KOPT-K1 (cell line): Measurements from ENCODE around the gene PPL.

Experiments used
- H3K27ac ChIP-seq: fragments of 200-600 bp; sonication (generic); 2 replicates; pipeline ENCODE4 v1.5.1; 2016; ENCODE audit warnings: antibody characterized with exemption, mild to moderate bottlenecking, low read depth, low read length; ENCODE audit not compliant: poor library complexity, severe bottlenecking
- H3K36me3 ChIP-seq: fragments of 200-600 bp; sonication (generic); 2 replicates; pipeline ENCODE4 v1.5.1; 2017; ENCODE audit warnings: antibody characterized with exemption, mild to moderate bottlenecking, low read length, moderate library complexity; ENCODE audit not compliant: insufficient read depth
- H3K9me3 ChIP-seq: fragments of 200-600 bp; sonication (generic); 2 replicates; pipeline ENCODE4 v1.5.1; 2017; ENCODE audit warnings: antibody characterized with exemption, low read length, mild to moderate bottlenecking; ENCODE audit not compliant: insufficient read depth, poor library complexity, severe bottlenecking

The PPL gene

DNA sequence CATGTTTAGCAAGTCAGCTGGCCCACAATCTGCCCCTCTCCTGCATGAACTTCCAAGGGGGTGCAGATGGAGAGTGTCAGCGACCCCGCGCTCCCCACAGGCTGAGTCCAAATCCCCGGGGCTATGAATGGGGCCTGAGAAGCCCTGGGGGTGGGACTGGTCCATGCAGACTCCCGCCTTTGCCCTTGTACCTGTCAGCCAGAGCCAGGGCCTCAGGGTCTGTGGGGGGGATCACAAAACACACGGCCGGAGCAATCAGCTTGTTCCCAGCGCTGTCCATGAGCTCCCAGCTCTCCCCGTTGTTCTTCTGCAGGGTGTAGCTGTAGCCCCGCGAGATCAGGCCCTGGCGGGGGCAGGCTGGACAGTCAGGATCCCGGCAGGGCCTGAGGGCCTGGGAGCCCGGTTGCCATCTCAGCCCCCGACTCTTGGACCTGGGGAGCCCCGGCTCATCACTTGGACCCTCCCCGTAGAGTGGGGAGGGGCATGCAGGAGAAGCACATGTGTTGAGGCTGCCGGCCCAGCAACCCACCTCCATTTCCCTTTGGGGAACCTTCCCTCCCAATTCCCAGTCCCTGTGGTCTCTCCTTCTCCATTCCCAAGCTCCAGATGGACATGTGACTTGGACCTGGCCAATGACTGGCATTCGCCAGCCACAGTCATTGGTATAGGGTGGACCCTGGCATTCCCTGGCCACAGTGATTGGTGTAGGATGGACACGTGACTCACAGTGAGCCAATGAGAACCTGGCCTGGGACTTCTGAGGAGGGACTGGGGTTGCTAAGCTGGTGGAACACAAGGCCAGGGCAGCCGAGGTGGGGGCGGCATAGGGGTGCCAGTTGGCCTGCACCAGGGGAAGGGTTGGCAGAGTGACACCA is 42.4 kb downstream of the PPL start:
- Histone ChIP-seq H3K36me3 (0 out of 2 replicates have a peak, but pooled peaks cover 7% of the 10 kb centered on the region), H3K27ac (no peak overlapping the region), H3K9me3 (peaks cover 3% of the 10 kb centered on the region)

DNA sequence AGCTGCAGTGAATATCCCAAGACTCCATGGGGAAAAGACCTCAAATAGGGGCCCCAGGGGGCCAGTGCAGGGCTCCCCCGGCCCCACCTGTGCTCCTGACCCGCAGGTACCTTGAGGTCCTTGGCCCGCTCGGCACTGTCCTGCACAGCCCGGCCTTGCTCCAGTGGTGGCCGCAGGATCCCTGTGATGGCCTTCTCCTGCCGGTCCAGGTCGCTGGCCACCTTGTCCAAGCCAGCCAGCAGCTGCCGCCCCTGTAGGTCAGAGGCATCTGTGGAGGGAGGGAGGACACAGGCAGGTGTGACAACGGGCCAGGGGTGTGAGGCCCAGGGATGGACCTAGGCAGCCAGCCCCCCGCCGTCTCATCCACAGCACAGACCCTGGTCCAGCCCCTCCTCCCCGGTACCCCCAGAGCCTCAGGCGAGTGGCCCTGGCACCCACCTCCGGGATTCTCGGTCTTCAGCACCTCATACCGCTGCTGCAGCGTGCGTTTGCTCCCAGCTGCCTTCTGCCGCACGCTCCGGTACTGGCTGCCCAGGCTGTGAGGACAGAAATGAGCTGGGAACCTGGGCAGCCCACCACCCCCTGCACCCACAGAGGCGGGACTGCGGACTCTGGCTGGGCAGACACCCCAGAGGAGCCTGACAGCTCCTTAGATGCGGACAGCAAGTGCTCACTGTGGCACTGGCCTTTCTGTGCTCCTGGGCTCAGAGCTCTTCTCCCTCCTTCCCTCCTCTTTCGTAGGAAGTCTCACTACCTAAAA is 43.7 kb downstream of the PPL start:
- Histone ChIP-seq H3K27ac (no peak overlapping the region), H3K36me3 (0 out of 2 replicates have a peak, but pooled peaks cover 7% of the 10 kb centered on the region), H3K9me3 (peaks cover 1% of the 10 kb centered on the region)

DNA sequence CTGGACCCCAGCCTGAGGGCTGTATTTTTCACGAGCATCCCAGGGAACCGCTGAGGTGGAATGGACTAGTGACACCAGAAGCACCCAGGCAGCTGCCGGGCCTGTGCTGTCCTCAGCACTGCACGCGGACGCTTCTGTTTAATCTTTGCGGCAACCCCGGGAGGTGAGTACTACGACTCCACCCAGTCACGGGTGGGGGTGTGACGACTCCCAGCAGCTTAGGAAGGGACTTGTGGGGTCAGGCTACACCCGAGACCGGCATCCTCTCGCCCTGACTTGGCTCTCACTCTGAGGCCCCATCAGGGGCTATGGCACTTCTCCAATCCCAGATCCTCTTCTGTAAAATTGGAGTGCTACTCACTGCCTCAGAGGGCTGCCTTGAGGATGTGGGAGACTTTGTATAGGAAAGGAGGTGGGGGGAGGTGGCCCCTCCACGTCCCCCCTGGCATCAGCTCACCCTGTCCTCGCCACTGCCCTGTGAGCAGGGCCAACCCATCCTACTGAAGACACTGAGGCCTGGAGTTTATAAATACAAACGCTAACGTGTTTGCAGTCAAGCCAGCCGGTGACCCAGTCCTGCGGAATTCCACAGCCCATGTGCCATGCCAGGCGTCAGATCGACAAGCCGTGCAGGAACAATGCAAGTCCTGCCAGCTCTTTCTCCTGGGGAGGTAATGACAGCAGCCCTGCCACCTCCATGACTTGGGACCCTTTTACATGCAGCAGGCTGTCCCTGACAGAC is 44.4 kb downstream of the PPL start:
- Histone ChIP-seq H3K9me3 (no peaks in the 10 kb centered on the region), H3K36me3 (peaks cover 12% of the 10 kb centered on the region; the same call in 1 of the 2 replicates), H3K27ac (no peak overlapping the region)

DNA sequence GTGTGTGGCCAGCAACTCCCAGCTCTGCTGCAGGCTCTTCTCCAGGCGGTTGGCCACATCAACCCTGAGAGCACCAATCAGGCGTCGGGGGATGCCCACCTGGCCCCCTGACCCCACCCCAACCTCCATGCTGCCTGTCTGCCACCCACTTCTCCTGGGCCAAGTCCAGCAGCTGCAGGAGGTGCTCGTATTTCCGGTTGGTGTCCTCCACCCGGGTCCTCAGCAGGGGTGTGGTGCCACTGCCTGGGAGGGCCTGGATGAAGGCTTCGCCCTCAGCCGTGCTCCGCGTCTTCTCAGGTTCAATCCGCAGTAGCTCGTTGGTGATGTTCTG is 45.1 kb downstream of the PPL start:
- H3K36me3 ChIP-seq, result peaks cover 18% of the 10 kb centered on the region; the same call in 1 of the 2 replicates
- no peaks in the 10 kb centered on the region for H3K9me3 ChIP-seq
- H3K27ac ChIP-seq, result no peak overlapping the region

DNA sequence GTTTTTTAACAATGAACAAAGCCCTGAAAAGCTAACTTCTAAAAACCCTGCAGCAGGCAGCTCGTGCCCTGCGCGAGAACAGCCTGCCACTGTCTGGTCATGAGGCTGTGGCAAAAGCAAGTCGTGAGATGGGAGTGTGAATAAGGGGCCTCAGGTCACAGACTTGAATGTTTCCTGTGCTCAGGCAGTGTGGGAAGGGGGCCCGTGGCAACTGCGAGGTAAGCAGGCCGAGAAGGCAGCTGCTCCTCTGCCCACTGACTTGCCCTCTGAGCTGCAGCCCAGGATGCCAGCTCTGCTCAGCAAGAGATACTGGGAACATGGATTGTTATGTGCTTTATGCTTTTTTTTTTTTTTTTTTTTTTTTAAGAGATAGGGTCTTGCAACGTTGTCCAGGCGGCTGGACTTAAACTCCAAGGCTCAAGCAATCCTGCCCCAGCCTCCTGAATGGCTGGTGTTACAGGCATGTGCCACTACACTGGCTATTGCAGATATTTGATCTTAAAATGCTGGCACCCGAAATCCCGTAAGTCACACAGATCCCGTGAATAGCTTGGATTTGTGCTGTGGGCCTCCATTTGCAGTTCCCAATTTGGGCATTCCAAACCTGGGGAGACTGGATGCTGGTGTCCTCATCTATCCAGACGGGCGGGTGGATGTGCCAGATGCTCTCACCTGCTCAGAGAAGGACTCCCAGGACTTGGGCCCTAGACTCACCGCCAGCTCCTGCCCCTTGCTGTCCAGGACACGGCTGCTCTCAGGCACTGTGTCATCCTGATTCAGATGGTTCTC is 45.7 kb downstream of the PPL start:
- H3K36me3 ChIP-seq, result peaks cover 24% of the 10 kb centered on the region; the same call in 1 of the 2 replicates
- no peak overlapping the region for H3K27ac ChIP-seq

DNA sequence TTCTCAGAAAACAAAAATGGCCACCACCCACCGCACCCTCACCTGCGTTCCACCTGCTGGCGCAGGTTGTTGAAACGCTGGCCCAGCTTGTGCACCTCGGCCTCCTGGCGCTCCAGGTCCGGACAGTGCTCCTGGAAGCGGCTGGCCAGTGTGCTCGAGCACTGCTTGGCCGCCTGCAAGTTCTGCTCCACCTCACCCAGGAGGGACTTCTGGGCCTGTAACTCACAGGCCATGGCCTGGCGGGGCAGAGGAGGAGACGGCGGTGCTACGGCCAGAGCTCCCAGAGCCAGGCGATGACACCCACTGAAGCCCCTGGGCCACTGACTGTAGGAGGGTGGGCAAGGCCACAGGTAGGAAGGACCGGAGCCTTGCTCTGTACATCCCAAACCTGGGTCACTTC is 46.3 kb downstream of the PPL start:
- no peaks in the 10 kb centered on the region for H3K9me3 ChIP-seq
- H3K36me3 ChIP-seq, result peaks cover 30% of the 10 kb centered on the region
- no peak overlapping the region for H3K27ac ChIP-seq

More for the DNA sequence above, 45.7 kb downstream of the PPL start:
- H3K9me3 ChIP-seq, result no peaks in the 10 kb centered on the region

DNA sequence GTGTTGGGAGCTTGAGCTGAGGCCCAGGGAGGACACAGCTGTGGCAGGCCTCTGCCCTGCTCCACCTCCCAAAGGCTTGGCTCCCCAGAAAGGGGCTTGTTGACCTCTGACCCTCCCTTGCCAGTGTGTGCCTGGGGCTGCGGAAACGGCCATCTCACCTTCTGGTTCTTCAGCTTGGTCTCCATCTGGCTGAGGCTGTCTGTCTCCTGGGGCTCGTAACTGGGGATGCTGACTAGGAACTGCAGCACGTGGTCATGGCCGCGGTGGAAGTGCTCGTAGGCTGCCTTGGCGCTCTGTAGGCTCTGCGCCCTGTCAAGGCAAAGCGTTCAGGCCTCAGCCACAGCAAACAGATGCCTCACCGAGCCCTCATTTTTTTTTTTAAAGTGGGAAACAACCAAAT is 46.9 kb downstream of the PPL start:
- Histone ChIP-seq H3K9me3 (no peaks in the 10 kb centered on the region), H3K27ac (no peak overlapping the region), H3K36me3 (peaks cover 37% of the 10 kb centered on the region)

DNA sequence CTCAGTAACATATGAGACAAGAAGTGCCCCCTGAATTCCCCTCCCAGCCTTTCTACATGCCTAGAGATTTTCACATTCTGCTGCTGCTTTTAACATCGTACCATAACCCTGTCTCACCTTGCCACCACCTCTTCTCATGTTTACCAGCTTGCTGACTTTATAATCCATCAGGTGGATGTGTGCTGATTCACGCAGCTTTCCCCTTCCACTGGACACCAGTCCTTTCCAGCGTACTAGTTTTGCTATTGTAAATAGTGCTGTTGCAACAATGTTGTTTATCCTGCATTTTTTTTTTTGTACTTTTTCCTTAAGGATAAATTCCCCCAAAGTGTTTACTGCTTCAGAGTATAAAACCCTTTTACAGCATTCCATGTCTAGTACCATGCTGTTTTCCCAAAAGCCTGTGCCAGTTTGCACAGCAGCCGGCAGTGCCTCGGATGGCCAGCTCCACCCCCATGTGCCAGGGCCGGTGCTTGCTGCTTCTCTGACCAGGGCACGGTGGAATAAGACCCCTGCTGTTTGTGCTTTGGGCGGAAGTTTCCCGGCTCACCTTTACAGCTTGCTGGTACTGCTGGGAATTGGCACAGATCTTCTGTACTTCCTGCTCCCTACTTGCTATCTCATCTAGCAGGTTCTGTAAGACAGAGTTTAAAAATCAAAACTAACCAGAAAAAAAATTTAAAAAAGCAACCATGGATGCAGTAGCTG is 48.4 kb downstream of the PPL start:
- Histone ChIP-seq H3K36me3 (peaks cover 51% of the 10 kb centered on the region), H3K9me3 (no peaks in the 10 kb centered on the region), H3K27ac (no peak overlapping the region)

DNA sequence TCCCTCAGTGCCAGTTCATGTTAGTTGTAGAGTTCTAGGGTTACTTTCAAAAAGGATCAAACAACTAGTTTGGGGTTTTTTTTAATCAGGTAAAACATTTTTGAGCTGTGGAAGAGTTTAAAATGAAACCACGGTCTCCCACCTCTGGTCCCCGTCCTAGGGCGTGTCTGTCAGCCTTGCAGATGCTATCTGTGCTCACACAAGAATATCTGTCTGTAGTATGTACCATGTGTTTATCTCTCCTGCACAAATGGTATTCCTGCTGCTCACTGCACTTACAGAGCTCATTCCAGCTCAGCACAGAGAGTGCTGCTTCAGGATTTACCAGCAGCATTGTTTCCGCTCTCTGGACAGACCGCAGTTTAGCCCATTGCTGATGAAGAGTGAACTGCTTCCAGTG is 50.8 kb downstream of the PPL start:
- Histone ChIP-seq H3K36me3 (peaks cover 75% of the 10 kb centered on the region), H3K27ac (no peak overlapping the region), H3K9me3 (no peaks in the 10 kb centered on the region)

DNA sequence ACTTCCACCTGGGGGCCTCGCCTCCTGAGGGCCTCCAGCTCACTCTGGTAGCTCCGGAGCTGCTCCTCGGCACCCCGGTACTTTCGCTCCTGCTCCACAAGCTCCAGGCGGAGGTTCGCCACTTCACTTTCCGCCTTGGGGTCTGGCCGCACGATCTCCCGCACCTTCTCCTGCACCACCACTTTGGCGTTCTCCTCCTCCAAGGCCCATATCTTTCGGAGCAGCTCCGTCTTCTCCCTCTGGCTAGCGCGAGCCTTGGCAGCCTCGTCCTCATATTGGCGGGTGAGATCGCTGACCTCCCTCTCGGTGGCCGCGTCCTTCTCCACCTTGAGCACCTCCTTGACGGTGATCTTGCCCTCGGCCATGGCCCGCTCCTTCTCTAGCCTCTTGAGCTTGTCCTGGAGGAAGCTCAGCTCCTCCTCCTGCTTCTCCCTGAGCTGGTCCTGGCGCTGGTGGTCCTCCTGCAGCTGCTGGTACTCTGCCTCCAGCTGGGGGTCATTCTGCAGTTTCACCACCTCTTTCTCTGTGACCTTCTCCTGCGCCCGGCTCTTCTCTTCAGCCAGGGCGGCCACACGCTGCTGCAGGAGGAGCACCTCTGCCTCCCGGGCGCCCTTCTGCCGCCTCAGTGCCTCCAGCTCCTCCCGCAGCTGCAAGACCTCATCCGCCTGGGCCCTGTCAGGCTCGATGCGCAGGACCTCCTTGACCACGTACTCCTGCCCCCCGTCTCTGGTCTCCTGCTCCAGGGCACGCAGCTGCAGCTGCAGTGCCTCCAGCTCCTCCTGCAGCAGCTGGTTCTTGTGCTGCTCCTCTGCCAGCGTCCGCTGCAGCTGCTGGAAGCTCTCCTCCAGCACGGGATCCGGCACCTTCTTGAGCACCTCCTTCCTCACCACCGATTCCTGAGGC is 51.7 kb downstream of the PPL start:
- Histone ChIP-seq H3K36me3 (peaks cover 78% of the 10 kb centered on the region), H3K9me3 (no peaks in the 10 kb centered on the region)

DNA sequence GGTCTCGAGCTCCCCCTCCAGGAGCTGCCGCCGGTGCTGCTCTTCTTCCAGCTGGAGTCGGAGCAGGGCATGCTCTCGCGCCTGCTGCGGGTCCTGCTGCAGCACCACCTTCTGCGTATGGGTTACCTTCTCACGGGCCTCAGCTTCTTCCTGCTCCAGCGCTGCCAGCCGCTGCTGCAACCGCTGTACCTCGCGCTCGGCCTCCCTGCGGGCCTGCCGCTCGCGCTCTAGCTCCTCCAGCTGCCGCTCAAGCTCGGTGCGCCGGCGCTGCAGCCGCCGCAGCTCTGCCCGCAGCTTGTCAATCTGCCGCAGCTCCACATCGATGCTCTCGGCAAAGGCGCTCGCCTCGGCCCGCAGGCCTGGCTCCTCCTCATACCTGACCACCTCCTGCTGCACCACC is 52.7 kb downstream of the PPL start:
- Histone ChIP-seq H3K9me3 (no peaks in the 10 kb centered on the region), H3K36me3 (peaks cover 88% of the 10 kb centered on the region), H3K27ac (no peak overlapping the region)

More for the DNA sequence above, 51.7 kb downstream of the PPL start:
- H3K27ac ChIP-seq, result no peak overlapping the region

DNA sequence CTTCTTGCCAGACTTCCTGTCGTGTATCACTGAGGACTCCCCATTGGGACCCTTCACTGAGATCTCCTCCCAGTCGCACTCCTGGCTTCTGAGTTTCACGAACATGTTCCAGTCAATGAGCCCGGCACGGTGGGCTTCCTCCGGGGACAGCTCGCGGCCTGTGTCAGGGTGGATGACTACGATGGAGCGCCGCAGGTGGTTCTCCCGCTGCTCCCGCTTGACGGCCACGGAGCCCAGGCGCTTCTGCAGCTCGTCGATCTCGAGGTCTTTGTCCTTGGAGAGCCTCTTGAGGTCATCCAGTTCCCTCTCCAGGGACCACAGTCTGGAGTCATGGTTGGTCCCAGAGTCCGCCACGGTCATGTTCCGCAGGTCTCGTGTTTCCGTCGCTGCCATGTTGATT is 53.4 kb downstream of the PPL start:
- Histone ChIP-seq H3K9me3 (no peaks in the 10 kb centered on the region), H3K36me3 (peaks cover 95% of the 10 kb centered on the region), H3K27ac (no peak overlapping the region)

DNA sequence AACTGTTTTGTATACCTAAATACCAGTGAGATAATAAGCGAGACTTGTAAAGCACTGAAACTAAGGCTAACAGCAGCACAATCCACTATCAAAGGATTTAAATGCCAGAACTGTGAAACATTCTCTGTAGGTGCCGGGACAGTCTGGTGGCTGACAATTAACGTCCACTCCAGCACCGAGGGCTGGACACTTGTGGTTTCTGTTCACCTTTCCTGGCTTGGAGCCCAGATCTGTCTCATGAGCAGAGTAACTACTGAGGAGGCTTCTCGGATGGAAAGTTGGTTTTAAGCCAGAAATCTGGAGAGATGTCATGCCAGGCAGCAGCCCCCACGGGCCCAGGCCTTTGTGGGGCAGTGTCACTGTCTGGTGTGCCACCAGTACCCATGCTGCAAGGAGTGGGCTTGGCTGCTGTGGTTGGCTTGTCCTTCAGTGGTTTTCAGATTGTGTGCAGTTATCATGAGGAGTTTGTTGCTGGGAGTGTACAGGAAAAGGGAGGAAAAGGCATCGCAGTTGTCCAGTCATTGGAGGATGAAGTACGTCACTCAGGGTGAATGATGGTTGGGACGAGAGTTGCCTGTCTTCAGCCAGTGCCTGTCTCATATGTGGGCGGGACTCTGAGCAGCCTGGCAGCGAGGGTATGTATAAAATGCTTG is 54.2 kb downstream of the PPL start:
- H3K27ac ChIP-seq, result no peak overlapping the region
- peaks cover 100% of the 10 kb centered on the region for H3K36me3 ChIP-seq

More for the DNA sequence above, 54.2 kb downstream of the PPL start:
- H3K9me3 ChIP-seq, result no peaks in the 10 kb centered on the region
